Lung (tissue), 12 donors: Measurements from ENCODE around the gene KIAA1671. TPM values are rescaled to one million over a fixed set of nuclear protein-coding genes. Genes with fewer than 3 reads are reported as not detected.

Experiments used
- ATAC-seq: fragments of 200-7000 bp; cut with Tn5 transposase; one replicate; pipeline ENCODE4 v1.9.1; 2020; ENCODE audit warnings: moderate number of reproducible peaks; ENCODE audit not compliant: insufficient read depth, low FRiP score
- DNase-seq, 3 donors: peaks; one replicate each; pipeline ENCODE4 v3.0.0-alpha.2; 2013 to 2017
- H3K27ac ChIP-seq, 2 donors: one replicate each; pipeline ENCODE4 v1.5.1; 2013; ENCODE audit warnings: mild to moderate bottlenecking in 2 of 2, moderate library complexity in 2 of 2, control low read depth in 1 of 2, inconsistent platforms in 1 of 2, low read depth in 1 of 2, low read length in 1 of 2
- H3K27me3 ChIP-seq, 3 donors: one replicate each; pipeline ENCODE4 v1.5.1; 2013; ENCODE audit warnings: low read length in 2 of 3; ENCODE audit not compliant: control insufficient read depth in 3 of 3, insufficient read depth in 3 of 3
- H3K36me3 ChIP-seq, 4 donors: one replicate each; pipeline ENCODE4 v1.5.1; 2013; ENCODE audit warnings: low read length in 4 of 4, mild to moderate bottlenecking in 1 of 4, moderate library complexity in 1 of 4; ENCODE audit not compliant: control insufficient read depth in 4 of 4, insufficient read depth in 4 of 4
- H3K4me1 ChIP-seq, 5 donors: one replicate each; pipeline ENCODE4 v1.5.1; 2013; ENCODE audit warnings: low read length in 5 of 5, mild to moderate bottlenecking in 2 of 5, moderate library complexity in 1 of 5; ENCODE audit not compliant: control insufficient read depth in 5 of 5, insufficient read depth in 5 of 5
- H3K4me3 ChIP-seq: one replicate; pipeline ENCODE4 v1.5.1; 2013; ENCODE audit warnings: mild to moderate bottlenecking, control low read depth, moderate library complexity
- H3K9ac ChIP-seq, 2 donors: one replicate each; pipeline ENCODE4 v1.5.1; 2013; ENCODE audit warnings: low read length in 2 of 2, control low read depth in 1 of 2; ENCODE audit not compliant: insufficient read depth in 1 of 2
- H3K9me3 ChIP-seq, 4 donors: one replicate each; pipeline ENCODE4 v1.5.1; 2013; ENCODE audit warnings: low read length in 3 of 4, mild to moderate bottlenecking in 1 of 4, moderate library complexity in 1 of 4; ENCODE audit not compliant: control insufficient read depth in 4 of 4, insufficient read depth in 3 of 4
- CTCF ChIP-seq: IDR thresholded peaks from 2 replicates; pipeline ENCODE4 v1.5.1; 2012; ENCODE audit warnings: mild to moderate bottlenecking; ENCODE audit errors: control extremely low read depth, extremely low read depth
- WGBS, 2 donors: extraction: QIAGEN DNeasy Blood & Tissue Kit; methylation state at CpG; one replicate each; pipeline ENCODE4 v1.1.7; 2013; 5-methylcytosine and 5-hydroxymethylcytosine counted together
- polyA plus RNA-seq, 2 donors: library from polyadenylated mRNA; stranded (reverse); fragments of 200-250 nt; gene quantifications; one replicate each; pipeline ENCODE4 v1.2.1, GENCODE V29; 2013
- total RNA-seq, 2 donors: library from RNA; depleted of rRNA in 1 of 2; stranded (reverse); fragments of >200 nt in 1 of 2; gene quantifications; one replicate each; pipeline ENCODE4 v1.2.1, GENCODE V29; 2014 to 2021
- donor health status: control.
- donor health status: control.
- donor health status: Bipolar disorder and iron deficiency.
- donor health status: healthy.
- donor health status: DM: yes; HTN: yes; CAD: no.

The KIAA1671 gene
- total and polyA plus RNA-seq, 4 donors, result 7.6 to 44.6 (median 24.0) TPM

- H3K4me1 ChIP-seq, result no peaks in the 10 kb centered on the region
- WGBS, 2 donors, result 91% methylated on average over 3 of the region's 3 CpGs
- peaks cover 0 to 3% (median 0%) of the 10 kb centered on the region in 4 donors for H3K9me3 ChIP-seq
- no peak overlapping the region for H3K9ac ChIP-seq
- no peak overlapping the region for H3K4me3 ChIP-seq
- H3K27me3 ChIP-seq, result no peaks in the 10 kb centered on the region
- no peak overlapping the region for H3K27ac ChIP-seq
- no peaks in the 10 kb centered on the region for H3K36me3 ChIP-seq
- TF ChIP-seq CTCF, result no peak
- no peak for ATAC-seq
- no peak for DNase-seq
These were observed 258.3 kb downstream of the KIAA1671 start for GRCh38 chr22:25210793-25211192.

GRCh38 chr22:25212337-25212736, 259.8 kb downstream of the KIAA1671 start:
- Histone ChIP-seq H3K4me1 (no peaks in the 10 kb centered on the region), H3K27me3 (no peaks in the 10 kb centered on the region), H3K36me3 (no peaks in the 10 kb centered on the region), H3K9me3 (peaks cover 0 to 3% (median 0%) of the 10 kb centered on the region in 4 donors), H3K27ac (no peak overlapping the region), H3K9ac (no peak overlapping the region), H3K4me3 (no peak overlapping the region)
- no peak for ATAC-seq
- DNase-seq, result no peak
- no peak for TF ChIP-seq CTCF
- WGBS, 2 donors, result 26 to 36% methylated on average over 3 of the region's 3 CpGs

GRCh38 chr22:25213221-25213620, 260.7 kb downstream of the KIAA1671 start:
- no peaks in the 10 kb centered on the region for H3K4me1 ChIP-seq
- WGBS, 2 donors, result 80 to 86% methylated on average over 3 of the region's 3 CpGs

More at GRCh38 chr22:25213221-25213620, 260.7 kb downstream of the KIAA1671 start:
- Histone ChIP-seq H3K36me3 (no peaks in the 10 kb centered on the region), H3K9ac (no peak overlapping the region), H3K27me3 (no peaks in the 10 kb centered on the region), H3K4me3 (no peak overlapping the region), H3K27ac (no peak overlapping the region), H3K9me3 (peaks cover 0 to 3% (median 0%) of the 10 kb centered on the region in 4 donors)
- no peak for TF ChIP-seq CTCF
- no peak for DNase-seq
- no peak for ATAC-seq
